ENCODE measurements around the gene TBPL1. TPM values are rescaled to one million over a fixed set of nuclear protein-coding genes. Genes with fewer than 3 reads are reported as not detected.

TBPL1 gene
- total and polyA plus RNA-seq, 2 donors (not counting 1 experiment from before 2014, with no cell fraction given), result 23.3 to 29.6 TPM

- TF ChIP-seq EZH2 (IDR thresholded peaks at IDR 0.05; ENCODE audit: borderline replicate concordance, insufficient read depth, low read depth, low read length, poor library complexity, severe bottlenecking), result no peak
- TF ChIP-seq, protein P1, sequence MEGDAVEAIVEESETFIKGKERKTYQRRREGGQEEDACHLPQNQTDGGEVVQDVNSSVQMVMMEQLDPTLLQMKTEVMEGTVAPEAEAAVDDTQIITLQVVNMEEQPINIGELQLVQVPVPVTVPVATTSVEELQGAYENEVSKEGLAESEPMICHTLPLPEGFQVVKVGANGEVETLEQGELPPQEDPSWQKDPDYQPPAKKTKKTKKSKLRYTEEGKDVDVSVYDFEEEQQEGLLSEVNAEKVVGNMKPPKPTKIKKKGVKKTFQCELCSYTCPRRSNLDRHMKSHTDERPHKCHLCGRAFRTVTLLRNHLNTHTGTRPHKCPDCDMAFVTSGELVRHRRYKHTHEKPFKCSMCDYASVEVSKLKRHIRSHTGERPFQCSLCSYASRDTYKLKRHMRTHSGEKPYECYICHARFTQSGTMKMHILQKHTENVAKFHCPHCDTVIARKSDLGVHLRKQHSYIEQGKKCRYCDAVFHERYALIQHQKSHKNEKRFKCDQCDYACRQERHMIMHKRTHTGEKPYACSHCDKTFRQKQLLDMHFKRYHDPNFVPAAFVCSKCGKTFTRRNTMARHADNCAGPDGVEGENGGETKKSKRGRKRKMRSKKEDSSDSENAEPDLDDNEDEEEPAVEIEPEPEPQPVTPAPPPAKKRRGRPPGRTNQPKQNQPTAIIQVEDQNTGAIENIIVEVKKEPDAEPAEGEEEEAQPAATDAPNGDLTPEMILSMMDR (IDR thresholded peaks at IDR 0.05), result no peak
- Histone ChIP-seq H3K27ac (ENCODE audit: low read length in 2 of 2) (peak overlapping the region; percentile 83 to 89), H3K36me3 (replicated peaks in 1 of 2; ENCODE audit: control extremely low read depth in 1 of 2, control insufficient read depth in 1 of 2, extremely low read depth in 1 of 2, insufficient read depth in 2 of 2, low read length in 1 of 2) (no peaks in the 10 kb centered on the region), H3K27me3 (replicated peaks in 1 of 4; ENCODE audit: control extremely low read depth in 1 of 4, control insufficient read depth in 3 of 4, insufficient read depth in 4 of 4, low read length in 3 of 4) (no peaks in the 10 kb centered on the region), H3K9ac (ENCODE audit: low read length) (peak overlapping the region; percentile 78), H3K79me2 (ENCODE audit: control insufficient read depth, insufficient read depth, low read length) (peaks cover 40% of the 10 kb centered on the region), H3K4me1 (ENCODE audit: control insufficient read depth in 2 of 2, insufficient read depth in 2 of 2, low read length in 2 of 2) (peaks cover 20 to 22% of the 10 kb centered on the region in 2 donors), H4K20me1 (ENCODE audit: control insufficient read depth, insufficient read depth, low read length, poor library complexity, severe bottlenecking) (no peaks in the 10 kb centered on the region), H3K9me3 (ENCODE audit: control extremely low read depth in 1 of 3, control insufficient read depth in 2 of 3, insufficient read depth in 1 of 3, low read length in 2 of 3) (no peaks in the 10 kb centered on the region), H3K4me3 (ENCODE audit: control extremely low read depth in 1 of 5, extremely low read depth in 1 of 5, insufficient read depth in 1 of 5, low read depth in 2 of 5, low read length in 4 of 5) (peak overlapping the region; percentile 36 to 97 (median 92)), H3K4me2 (replicated peaks; ENCODE audit: low read depth, low read length, poor library complexity, severe bottlenecking) (peak overlapping the region; percentile 75), H2AFZ (ENCODE audit: insufficient read depth, low read depth, low read length, poor library complexity, severe bottlenecking) (peak overlapping the region; percentile 95)
- Mint-ChIP-seq H3K27me3 (no peaks in the 10 kb centered on the region), H3K9me3 (ENCODE audit: insufficient read depth) (no peaks in the 10 kb centered on the region), H3K4me3 (peak overlapping the region; percentile 98), H3K27ac (peak overlapping the region; percentile 97), H3K4me1 (peaks cover 30% of the 10 kb centered on the region)
- intact Hi-C loops (cut with micrococcal nuclease), result loop anchor here (5.0 kb wide), 2 partner anchors 1231 to 1546 kb away; partner anchors contain the start of genes AHI1 and MYB
- ChIA-PET CTCF (interaction anchor here (1.0 to 2.8 kb wide), 6 partner anchors 23 to 146 kb away, joined by 3 to 13 read pairs (median 4); no protein-coding TSS in a partner anchor), POLR2A (no interaction called here)
- ATAC-seq (ENCODE audit: low read depth), result no peak
- WGBS (ENCODE audit: insufficient coverage), result 94% methylated on average over 4 of the region's 4 CpGs
- DNase-seq, result peak; percentile 15
Measured at GRCh38 chr6:133951227-133951626, 1.8 kb upstream of the TBPL1 start.

Measured in B cell (primary cell).